GM12872 (cell line): Measurements from ENCODE around the gene GPR180.

Source experiments
- TF ChIP-seq, protein P1 (sequence below): IDR thresholded peaks from 3 replicates; pipeline ENCODE4 v1.5.1; 2011; ENCODE audit warnings: low read depth, mild to moderate bottlenecking, low read length, moderate library complexity; ENCODE audit not compliant: insufficient read depth

The GPR180 gene

DNA sequence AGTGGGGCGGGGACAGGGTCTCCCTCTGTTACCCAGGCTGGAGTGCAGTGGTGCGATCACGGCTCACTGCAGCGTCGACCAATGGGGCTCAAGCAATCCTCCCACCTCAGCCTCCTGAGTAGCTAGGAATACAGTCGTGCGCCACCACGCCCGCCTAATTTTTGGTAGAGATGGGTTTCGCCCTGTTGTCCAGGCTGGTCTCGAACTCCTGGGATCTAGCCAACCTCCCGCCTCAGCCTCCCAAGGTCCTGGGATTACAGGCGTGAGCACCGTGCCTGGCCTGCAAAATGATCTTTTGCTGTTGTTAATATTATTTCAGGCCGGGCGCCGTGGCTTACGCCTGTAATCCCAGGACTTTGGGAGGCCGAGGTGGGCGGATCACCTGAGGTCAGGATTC is 5.1 kb upstream of the GPR180 start:
- TF ChIP-seq, protein P1, sequence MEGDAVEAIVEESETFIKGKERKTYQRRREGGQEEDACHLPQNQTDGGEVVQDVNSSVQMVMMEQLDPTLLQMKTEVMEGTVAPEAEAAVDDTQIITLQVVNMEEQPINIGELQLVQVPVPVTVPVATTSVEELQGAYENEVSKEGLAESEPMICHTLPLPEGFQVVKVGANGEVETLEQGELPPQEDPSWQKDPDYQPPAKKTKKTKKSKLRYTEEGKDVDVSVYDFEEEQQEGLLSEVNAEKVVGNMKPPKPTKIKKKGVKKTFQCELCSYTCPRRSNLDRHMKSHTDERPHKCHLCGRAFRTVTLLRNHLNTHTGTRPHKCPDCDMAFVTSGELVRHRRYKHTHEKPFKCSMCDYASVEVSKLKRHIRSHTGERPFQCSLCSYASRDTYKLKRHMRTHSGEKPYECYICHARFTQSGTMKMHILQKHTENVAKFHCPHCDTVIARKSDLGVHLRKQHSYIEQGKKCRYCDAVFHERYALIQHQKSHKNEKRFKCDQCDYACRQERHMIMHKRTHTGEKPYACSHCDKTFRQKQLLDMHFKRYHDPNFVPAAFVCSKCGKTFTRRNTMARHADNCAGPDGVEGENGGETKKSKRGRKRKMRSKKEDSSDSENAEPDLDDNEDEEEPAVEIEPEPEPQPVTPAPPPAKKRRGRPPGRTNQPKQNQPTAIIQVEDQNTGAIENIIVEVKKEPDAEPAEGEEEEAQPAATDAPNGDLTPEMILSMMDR, result no peak

DNA sequence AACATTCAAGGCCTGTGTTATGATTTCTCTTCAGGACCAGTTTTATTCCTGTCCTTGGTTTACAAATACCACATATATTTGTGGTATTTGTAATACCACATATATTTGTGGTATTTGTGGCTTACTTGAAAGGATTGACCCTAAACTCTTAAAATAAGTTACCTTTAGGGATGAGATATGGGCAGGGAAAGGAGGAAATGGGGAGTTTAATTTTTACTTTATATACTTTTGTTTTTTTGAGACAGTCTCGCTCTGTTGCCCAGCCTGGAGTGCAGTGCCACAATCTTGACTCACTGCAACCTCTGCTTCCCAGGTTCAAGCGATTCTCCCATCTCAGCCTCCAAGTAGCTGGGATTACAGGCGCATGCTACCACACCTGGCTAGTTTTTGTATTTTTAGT is 3.4 kb upstream of the GPR180 start:
- TF ChIP-seq, protein P1, result no peak

DNA sequence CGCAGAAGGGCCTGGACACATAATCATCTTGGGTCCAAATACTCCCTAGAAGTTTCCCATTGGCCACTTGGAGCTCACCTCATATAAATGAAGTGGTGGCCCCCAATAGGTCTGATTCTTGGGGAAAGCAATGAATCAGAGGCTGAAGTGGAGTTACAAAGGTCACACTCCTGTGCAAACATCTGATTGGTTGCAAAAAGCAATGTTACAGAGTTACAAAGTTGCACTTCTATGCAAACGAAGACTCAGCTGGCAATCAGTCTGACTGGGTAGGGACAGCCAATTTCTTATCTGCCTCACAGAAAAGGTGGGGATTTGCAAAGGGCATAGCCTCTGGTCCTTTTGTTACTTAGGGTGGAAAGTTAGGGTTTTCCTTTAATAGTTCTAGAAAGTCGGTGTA is 1.8 kb upstream of the GPR180 start:
- TF ChIP-seq, protein P1, result no peak

DNA sequence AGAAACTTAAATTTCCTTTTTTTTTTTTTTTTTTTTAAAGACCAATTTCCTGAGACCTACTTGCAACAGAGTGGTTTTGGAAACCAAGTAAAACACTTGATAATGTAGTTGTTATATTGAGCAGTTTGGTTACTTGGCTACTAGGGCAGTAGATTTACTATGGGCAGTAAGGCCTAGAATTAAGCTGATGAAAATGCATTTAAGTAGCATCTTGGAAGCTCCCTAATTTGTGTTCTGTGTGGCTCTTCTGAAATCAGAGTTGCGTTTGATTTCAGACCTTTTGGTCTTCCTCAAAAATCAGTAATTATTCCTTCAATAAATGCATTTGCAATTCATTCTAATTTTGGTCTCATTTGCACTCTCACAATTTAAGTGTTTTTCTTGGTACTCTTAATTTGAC is 810 bp downstream of the GPR180 start:
- TF ChIP-seq, protein P1, result no peak

DNA sequence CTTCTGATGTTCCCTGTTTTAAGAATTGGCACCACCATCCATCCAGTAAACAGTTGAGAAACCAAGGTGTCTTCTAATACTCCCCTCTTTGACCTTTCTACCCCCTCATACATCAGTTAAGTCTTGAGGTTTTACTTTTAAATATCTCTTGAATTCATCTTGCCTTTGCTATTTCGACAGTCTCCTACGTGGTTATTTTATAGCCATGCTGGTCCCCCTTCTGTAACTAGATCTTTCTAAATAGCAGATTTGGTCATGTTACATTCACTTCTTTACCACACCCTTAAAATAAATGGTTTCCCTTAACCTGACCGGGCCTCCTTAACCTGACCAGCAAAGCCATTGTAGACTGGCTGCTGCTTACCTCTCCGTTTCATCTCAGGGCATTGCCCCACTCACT is 5.4 kb downstream of the GPR180 start:
- TF ChIP-seq, protein P1, result no peak

DNA sequence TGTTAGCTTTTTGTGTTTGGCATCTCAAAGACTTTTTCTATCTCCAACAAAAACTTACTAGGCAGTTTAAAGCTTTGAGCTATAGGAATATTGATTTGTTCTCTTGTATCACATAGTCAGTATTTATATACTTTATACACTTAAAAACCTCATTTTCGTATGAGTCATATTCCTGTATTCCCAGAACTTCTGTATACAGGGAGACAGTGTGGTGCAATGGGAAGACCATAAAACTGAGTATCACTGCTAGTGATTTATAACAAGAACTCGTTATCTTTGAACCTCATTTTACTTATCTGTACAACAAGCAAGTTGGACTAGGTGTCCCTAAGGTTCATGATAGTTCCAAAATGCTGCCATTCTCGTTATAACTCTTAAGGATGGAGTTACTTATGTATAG is 6.3 kb downstream of the GPR180 start:
- TF ChIP-seq, protein P1, result no peak

DNA sequence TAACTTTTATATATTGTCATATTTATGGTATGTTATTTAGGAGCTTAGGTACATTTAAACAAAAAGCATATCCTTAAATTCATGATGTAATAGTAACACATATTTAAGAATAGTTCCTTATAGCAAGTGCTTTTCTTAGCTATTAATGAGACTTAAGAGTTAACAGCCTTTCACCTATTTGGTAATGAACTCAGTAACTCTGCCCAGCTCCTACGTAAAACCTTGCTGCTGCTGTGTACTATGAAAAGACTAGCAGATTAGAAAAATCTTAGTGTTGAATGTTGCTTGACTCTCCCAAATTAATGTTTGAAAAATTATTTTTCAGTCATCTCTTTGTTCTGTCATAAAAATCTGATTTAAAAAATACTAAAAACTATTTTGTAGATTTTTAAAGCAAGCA is 6.9 kb downstream of the GPR180 start:
- TF ChIP-seq, protein P1, result no peak

DNA sequence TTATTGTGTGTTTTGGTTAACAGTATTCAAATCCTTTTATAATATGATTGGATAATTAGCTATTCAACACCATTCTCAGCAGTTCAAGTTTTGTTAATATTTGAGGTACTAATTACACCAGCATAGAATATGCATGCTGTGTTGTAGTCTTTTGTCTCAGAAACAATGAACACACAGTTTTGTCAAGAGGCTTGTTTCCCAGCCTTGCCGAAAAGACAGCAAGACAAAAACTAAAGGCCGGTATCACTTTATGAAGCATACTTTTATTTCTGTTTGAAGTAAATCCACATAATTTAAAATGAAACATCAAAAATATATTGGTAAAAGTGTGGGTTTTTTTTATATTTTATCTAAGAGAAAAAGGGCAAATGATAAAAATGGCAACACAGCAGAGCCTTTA is 7.5 kb downstream of the GPR180 start:
- TF ChIP-seq, protein P1, result no peak
